Naive B cell (primary cell): ENCODE results near the gene TRMU. TPM values are rescaled to one million over a fixed set of nuclear protein-coding genes. Genes with fewer than 3 reads are reported as not detected.
"Not testable (repeated sequence)": the region's sequence is repeated elsewhere in the genome, so short reads cannot be mapped to it uniquely, and the experiment has no call there.

ENCODE experiments used
- ATAC-seq, 2 donors: fragments of 150-1000 bp; cut with Tn5 transposase; 2 replicates each; pipeline ENCODE4 v1.10.0; 2021; ENCODE audit warnings: low read depth in 2 of 2, mild to moderate bottlenecking in 2 of 2, moderate library complexity in 2 of 2
- DNase-seq: peaks from one replicate; pipeline ENCODE4 v3.0.0; 2022
- H3K27ac Mint-ChIP-seq, 6 donors: one replicate each; pipeline ENCODE4 v1.8.0; 2020 to 2022; ENCODE audit warnings: mild to moderate bottlenecking in 6 of 6, mixed read lengths in 6 of 6, moderate library complexity in 5 of 6, inconsistent platforms in 2 of 6
- H3K27me3 Mint-ChIP-seq, 3 donors: one replicate each; pipeline ENCODE4 v1.8.0; 2021 to 2022; ENCODE audit warnings: mixed read lengths in 3 of 3, mild to moderate bottlenecking in 1 of 3
- H3K36me3 Mint-ChIP-seq, 2 donors: one replicate each; pipeline ENCODE4 v1.8.0; 2020 to 2022; ENCODE audit warnings: mixed read lengths in 2 of 2, inconsistent platforms in 1 of 2, mild to moderate bottlenecking in 1 of 2
- H3K4me1 Mint-ChIP-seq, 3 donors: one replicate each; pipeline ENCODE4 v1.8.0; 2020 to 2022; ENCODE audit warnings: mixed read lengths in 3 of 3, inconsistent platforms in 1 of 3, mild to moderate bottlenecking in 1 of 3, moderate library complexity in 1 of 3
- H3K4me3 Mint-ChIP-seq, 8 donors: one replicate each; pipeline ENCODE4 v1.8.0; 2020 to 2022; ENCODE audit warnings: mild to moderate bottlenecking in 8 of 8, mixed read lengths in 8 of 8, moderate library complexity in 8 of 8, inconsistent platforms in 2 of 8
- H3K9me3 Mint-ChIP-seq, 7 donors: one replicate each; pipeline ENCODE4 v1.8.0; 2020 to 2022; ENCODE audit warnings: mixed read lengths in 7 of 7, mild to moderate bottlenecking in 5 of 7, inconsistent platforms in 2 of 7, moderate library complexity in 1 of 7
- polyA plus RNA-seq, 6 donors: library from polyadenylated mRNA; unstranded; fragments of 300-500 nt; fragmentation: Illumina TruSeq; gene quantifications; one replicate each; pipeline ENCODE4 v1.2.3, GENCODE V29; 2021; ENCODE audit warnings: low read depth in 6 of 6

Gene TRMU
- polyA plus RNA-seq, 6 donors from 2014 or later, result 11.1 to 24.6 (median 17.4) TPM

DNA sequence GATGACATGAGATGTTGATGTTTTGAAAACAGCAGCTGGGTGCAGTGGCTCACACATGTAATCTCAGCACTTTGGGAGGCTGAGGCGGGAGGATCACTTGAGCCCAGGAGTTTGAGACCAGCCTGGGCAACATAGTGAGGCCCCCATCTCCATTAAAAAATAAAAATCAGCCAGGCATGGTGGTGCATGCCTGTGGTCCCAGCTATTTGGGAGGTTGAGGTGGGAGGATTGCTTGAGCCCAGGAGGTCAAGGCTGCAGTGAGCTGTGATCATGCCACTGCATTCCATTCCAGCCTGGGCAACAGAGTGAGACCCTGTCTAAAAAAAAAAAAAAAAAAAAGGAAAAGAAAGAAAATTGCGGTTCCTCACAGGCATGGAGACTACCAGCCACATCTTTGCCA lies 22.7 kb upstream of the TRMU start:
- ATAC-seq, H3K4me1 Mint-ChIP-seq, H3K9me3 Mint-ChIP-seq, DNase-seq, H3K27ac Mint-ChIP-seq, H3K27me3 Mint-ChIP-seq, H3K4me3 Mint-ChIP-seq, H3K36me3 Mint-ChIP-seq: not testable (repeated sequence)

DNA sequence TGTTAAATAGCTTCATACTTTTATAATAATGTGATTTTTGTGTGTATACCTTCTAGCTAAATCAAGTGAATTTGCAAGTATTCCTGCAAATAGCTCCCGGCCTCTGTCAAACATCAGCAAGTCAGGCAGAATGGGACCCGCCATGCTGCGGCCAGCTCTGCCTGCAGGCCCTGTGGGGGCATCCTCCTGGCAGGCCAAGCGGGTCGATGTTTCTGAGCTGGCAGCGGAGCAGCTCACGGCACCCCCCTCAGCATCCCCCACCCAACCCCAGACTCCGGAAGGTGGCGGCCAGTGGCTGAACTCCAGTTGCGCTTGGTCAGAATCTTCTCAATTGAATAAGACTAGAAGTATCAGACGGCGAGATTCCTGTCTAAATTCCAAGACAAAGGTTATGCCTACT lies 19.5 kb upstream of the TRMU start:
- H3K9me3 Mint-ChIP-seq, result no peaks in the 10 kb centered on the region
- DNase-seq (no peak), ATAC-seq (no peak)
- no peaks in the 10 kb centered on the region for H3K4me1 Mint-ChIP-seq
- no peak overlapping the region for H3K27ac Mint-ChIP-seq
- no peaks in the 10 kb centered on the region for H3K36me3 Mint-ChIP-seq
- no peaks in the 10 kb centered on the region for H3K27me3 Mint-ChIP-seq
- H3K4me3 Mint-ChIP-seq, result no peak overlapping the region

DNA sequence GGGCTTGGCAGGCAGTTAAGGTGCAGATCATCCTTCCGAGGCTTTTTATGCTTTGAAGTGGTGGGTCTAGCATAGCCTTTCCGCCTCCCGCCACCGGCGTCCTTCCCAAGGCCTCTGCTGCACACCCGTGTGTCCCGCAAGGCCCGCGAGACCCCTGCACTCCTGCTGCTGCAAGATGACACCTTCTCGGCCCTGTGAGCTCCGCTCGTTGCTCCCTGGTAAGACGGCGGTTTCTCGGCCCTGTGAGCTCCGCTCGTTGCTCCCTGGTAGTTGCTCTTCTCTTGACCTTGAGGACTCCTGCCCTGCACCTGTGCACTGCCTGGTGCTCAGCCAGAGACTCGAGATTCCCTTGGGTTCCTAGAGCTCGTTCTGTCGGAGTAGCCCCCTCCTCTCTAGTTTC lies 17.9 kb upstream of the TRMU start:
- no peak for ATAC-seq
- no peaks in the 10 kb centered on the region for H3K27me3 Mint-ChIP-seq
- no peaks in the 10 kb centered on the region for H3K4me1 Mint-ChIP-seq
- no peaks in the 10 kb centered on the region for H3K9me3 Mint-ChIP-seq
- DNase-seq, result no peak
- H3K27ac Mint-ChIP-seq, result peak overlapping the region in 1 of 6 donors; percentile 74
- H3K36me3 Mint-ChIP-seq, result no peaks in the 10 kb centered on the region
- no peak overlapping the region for H3K4me3 Mint-ChIP-seq

- DNase-seq (no peak), ATAC-seq (no peak)
- H3K27me3 Mint-ChIP-seq, result no peaks in the 10 kb centered on the region
- no peaks in the 10 kb centered on the region for H3K36me3 Mint-ChIP-seq
- no peaks in the 10 kb centered on the region for H3K4me1 Mint-ChIP-seq
- H3K9me3 Mint-ChIP-seq, result no peaks in the 10 kb centered on the region
- peak overlapping the region in 1 of 6 donors; percentile 81 for H3K27ac Mint-ChIP-seq
- no peak overlapping the region for H3K4me3 Mint-ChIP-seq
Observed at GRCh38 chr22:46318576-46318975, 16.9 kb upstream of the TRMU start.

DNA sequence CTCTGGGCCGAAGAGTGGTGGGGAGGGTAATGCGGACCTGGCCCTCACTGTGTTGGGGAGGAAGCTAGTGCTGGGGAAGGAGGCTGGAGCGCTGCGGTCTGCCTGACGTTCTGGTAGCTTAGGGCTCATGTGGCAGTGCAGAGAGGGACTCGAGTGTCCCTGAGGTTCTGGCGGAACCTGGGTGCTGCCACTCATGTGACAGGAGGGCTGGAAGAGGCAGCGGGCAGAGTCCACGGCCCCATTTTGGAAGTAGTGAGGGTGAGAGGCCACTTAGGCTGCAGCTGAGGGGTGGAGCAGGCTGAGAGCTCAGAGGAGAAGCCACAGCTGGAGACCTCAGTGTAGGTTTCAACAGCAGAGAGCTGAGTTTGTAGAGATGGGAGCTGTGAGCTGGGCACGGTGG lies 16.2 kb upstream of the TRMU start:
- DNase-seq (no peak), ATAC-seq (no peak)
- no peaks in the 10 kb centered on the region for H3K36me3 Mint-ChIP-seq
- H3K27ac Mint-ChIP-seq, result peak overlapping the region in 2 of 6 donors; percentile 31 to 96
- H3K4me3 Mint-ChIP-seq, result no peak overlapping the region
- H3K9me3 Mint-ChIP-seq, result no peaks in the 10 kb centered on the region
- H3K27me3 Mint-ChIP-seq, result no peaks in the 10 kb centered on the region
- H3K4me1 Mint-ChIP-seq, result no peaks in the 10 kb centered on the region

DNA sequence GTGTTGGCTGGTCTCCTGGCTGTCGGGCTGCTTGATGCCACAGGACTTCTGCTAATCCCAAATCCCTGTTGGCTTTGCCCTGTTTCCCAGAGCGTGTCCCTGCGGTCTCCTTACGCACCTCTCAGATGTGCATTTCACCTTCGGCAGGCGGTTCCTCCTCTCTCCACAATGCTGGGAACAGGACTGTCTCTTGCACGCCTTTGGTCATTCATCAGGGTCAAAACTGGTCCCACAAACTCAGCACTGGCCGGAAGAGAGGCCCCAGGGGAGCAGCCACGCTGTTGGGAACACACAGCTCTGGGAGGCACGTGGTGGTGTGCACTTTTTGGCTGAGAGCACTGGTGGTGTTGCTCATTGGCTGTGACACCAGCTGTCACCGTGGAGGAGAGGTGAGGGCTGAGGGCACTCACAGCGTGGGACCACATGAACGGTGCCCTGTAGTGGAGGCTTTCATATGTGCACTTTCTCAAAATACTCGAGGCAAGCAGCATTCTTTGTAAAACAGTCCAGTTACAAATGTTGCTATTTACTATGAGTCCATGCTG lies 15.3 kb upstream of the TRMU start:
- no peaks in the 10 kb centered on the region for H3K9me3 Mint-ChIP-seq
- H3K27ac Mint-ChIP-seq, result peak overlapping the region in 2 of 6 donors; percentile 12 to 72
- no peaks in the 10 kb centered on the region for H3K4me1 Mint-ChIP-seq
- no peak for ATAC-seq
- H3K4me3 Mint-ChIP-seq, result no peak overlapping the region
- H3K27me3 Mint-ChIP-seq, result no peaks in the 10 kb centered on the region
- H3K36me3 Mint-ChIP-seq, result no peaks in the 10 kb centered on the region
- no peak for DNase-seq

DNA sequence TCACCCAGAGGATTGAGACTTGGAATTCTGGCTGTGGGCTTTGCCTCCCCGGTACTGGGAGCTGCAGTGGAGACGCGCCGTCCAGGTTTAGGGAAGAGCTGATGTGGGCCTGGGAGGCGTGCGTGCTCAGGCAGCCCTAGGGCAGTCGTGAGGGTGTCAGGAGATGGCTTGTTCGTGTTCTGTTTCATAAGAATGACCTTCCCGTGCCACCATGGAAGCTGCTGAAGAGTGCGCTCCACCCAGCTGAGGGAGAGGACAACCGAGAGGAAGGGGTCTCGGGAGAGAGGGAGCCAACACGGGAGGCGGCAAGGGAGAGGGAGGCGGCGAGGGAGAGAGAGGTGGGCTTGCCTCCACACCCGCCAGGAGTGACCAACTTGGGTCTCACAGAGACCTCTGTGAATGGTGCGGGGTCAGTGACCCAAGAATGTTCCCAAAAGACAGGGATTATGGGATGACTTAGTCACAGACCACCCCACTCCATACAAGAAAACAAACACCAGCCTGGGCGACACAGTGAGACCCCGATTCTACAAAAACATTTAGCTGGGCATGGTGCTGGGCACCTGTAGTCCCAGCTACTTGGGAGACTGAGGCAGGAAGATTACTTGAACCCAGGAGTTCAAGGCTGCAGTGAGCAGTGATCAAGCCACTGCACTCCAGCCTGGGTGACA lies 14.7 kb upstream of the TRMU start:
- H3K9me3 Mint-ChIP-seq, result no peaks in the 10 kb centered on the region
- no peaks in the 10 kb centered on the region for H3K27me3 Mint-ChIP-seq
- H3K36me3 Mint-ChIP-seq, result no peaks in the 10 kb centered on the region
- H3K4me1 Mint-ChIP-seq, result no peaks in the 10 kb centered on the region
- no peak for DNase-seq
- H3K4me3 Mint-ChIP-seq, result no peak overlapping the region
- H3K27ac Mint-ChIP-seq, result peak overlapping the region in 2 of 6 donors; percentile 12 to 72
- no peak for ATAC-seq

DNA sequence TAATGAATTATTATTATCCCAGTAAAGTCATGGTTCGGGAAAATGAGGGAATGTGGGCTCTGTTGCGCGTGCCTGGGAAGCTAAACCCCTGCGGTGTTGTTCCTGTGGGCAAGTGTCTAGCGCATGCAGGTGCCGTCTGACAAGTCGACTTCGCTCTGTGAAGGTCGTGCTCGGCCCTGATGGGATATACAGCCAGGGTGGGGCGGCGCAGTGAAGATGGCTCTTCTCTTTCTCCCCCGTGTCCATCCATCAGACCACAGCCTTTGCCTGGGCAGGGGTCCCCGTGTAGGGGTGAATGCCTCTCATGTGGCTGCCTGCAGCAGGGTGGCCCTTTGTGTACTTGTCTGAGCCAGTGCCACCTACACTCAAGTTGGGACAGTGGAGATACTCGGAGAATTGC lies 12.8 kb upstream of the TRMU start:
- no peaks in the 10 kb centered on the region for H3K36me3 Mint-ChIP-seq
- no peak for DNase-seq
- no peak for ATAC-seq
- H3K4me1 Mint-ChIP-seq, result no peaks in the 10 kb centered on the region
- H3K9me3 Mint-ChIP-seq, result no peaks in the 10 kb centered on the region
- H3K27ac Mint-ChIP-seq, result peak overlapping the region in 2 of 6 donors; percentile 17 to 49
- H3K27me3 Mint-ChIP-seq, result no peaks in the 10 kb centered on the region
- H3K4me3 Mint-ChIP-seq, result no peak overlapping the region

- DNase-seq (no peak), ATAC-seq (no peak)
- Mint-ChIP-seq H3K27me3 (no peaks in the 10 kb centered on the region), H3K36me3 (no peaks in the 10 kb centered on the region), H3K4me1 (no peaks in the 10 kb centered on the region), H3K27ac (peak overlapping the region in 2 of 6 donors; percentile 17 to 49), H3K4me3 (no peak overlapping the region), H3K9me3 (no peaks in the 10 kb centered on the region)
Observed at GRCh38 chr22:46323162-46323561, 12.4 kb upstream of the TRMU start.

GRCh38 chr22:46326066-46326680 lies 9.3 kb upstream of the TRMU start:
- Mint-ChIP-seq H3K36me3 (no peaks in the 10 kb centered on the region), H3K4me3 (no peak overlapping the region), H3K27me3 (no peaks in the 10 kb centered on the region), H3K9me3 (no peaks in the 10 kb centered on the region), H3K27ac (no peak overlapping the region), H3K4me1 (no peaks in the 10 kb centered on the region)
- ATAC-seq, result no peak
- DNase-seq, result no peak

GRCh38 chr22:46327691-46328465 lies 7.6 kb upstream of the TRMU start:
- Mint-ChIP-seq H3K4me1 (no peaks in the 10 kb centered on the region), H3K36me3 (no peaks in the 10 kb centered on the region), H3K4me3 (no peak overlapping the region), H3K27me3 (no peaks in the 10 kb centered on the region), H3K27ac (no peak overlapping the region), H3K9me3 (no peaks in the 10 kb centered on the region)
- ATAC-seq (no peak), DNase-seq (no peak)

GRCh38 chr22:46328797-46329196 lies 6.7 kb upstream of the TRMU start:
- no peak for ATAC-seq
- H3K27ac Mint-ChIP-seq, result no peak overlapping the region
- H3K36me3 Mint-ChIP-seq, result no peaks in the 10 kb centered on the region
- H3K9me3 Mint-ChIP-seq, result no peaks in the 10 kb centered on the region
- no peaks in the 10 kb centered on the region for H3K4me1 Mint-ChIP-seq
- no peaks in the 10 kb centered on the region for H3K27me3 Mint-ChIP-seq
- H3K4me3 Mint-ChIP-seq, result no peak overlapping the region
- no peak for DNase-seq

- Mint-ChIP-seq H3K27me3 (no peaks in the 10 kb centered on the region), H3K36me3 (no peaks in the 10 kb centered on the region), H3K27ac (no peak overlapping the region), H3K4me3 (peak overlapping the region in 1 of 8 donors; percentile 5), H3K4me1 (peaks cover 3 to 5% (median 4%) of the 10 kb centered on the region in 3 donors), H3K9me3 (no peaks in the 10 kb centered on the region)
- ATAC-seq (no peak), DNase-seq (no peak)
Observed at GRCh38 chr22:46329616-46330015, 5.9 kb upstream of the TRMU start.

GRCh38 chr22:46330426-46330825 lies 5.1 kb upstream of the TRMU start:
- peak overlapping the region in 1 of 6 donors; percentile 29 for H3K27ac Mint-ChIP-seq
- no peaks in the 10 kb centered on the region for H3K36me3 Mint-ChIP-seq
- H3K27me3 Mint-ChIP-seq, result no peaks in the 10 kb centered on the region
- DNase-seq (no peak), ATAC-seq (no peak)
- peaks cover 8 to 11% (median 10%) of the 10 kb centered on the region in 3 donors for H3K4me1 Mint-ChIP-seq
- no peaks in the 10 kb centered on the region for H3K9me3 Mint-ChIP-seq
- peak overlapping the region in 2 of 8 donors; percentile 15 to 56 for H3K4me3 Mint-ChIP-seq
